GM12878 (cell line): ENCODE data around the gene SERPINA4. TPM values are rescaled to one million over a fixed set of nuclear protein-coding genes. Genes with fewer than 3 reads are reported as not detected.

Experiments
- ATAC-seq: fragments of 200-7000 bp; cut with Tn5 transposase; 3 replicates; pipeline ENCODE4 v1.9.1; 2020; ENCODE audit warnings: mild to moderate bottlenecking, moderate library complexity
- BruUV-seq: library from RNA; stranded (reverse); fragments of 400-500 nt; replicated peaks from 2 replicates; lab custom pipeline; 2021; lab: Mats Ljungman, UMichigan
- CTCF ChIA-PET: fragments of 300-600 bp; sonication (Branson Sonifier 250); formaldehyde crosslinking; extraction: SDS; loops from one replicate; lab custom pipeline; 2021; ENCODE audit warnings: inconsistent platforms; lab: Yijun Ruan, JAX
- POLR2A ChIA-PET: fragments of 350-600 bp; formaldehyde crosslinking; extraction: SDS; loops from one replicate; lab custom pipeline; 2021; ENCODE audit warnings: inconsistent platforms; lab: Charles Lee
- RAD21 ChIA-PET: fragments of 300-600 bp; sonication (Branson Sonifier 250); formaldehyde crosslinking; loops from one replicate; lab custom pipeline; 2023; ENCODE audit warnings: antibody characterized with exemption; ENCODE audit not compliant: unreplicated experiment; lab: Charles Lee
- SMC1A ChIA-PET: fragments of 300-600 bp; sonication (Branson Sonifier 250); formaldehyde crosslinking; loops from one replicate; lab custom pipeline; 2023; ENCODE audit not compliant: unreplicated experiment, uncharacterized antibody; lab: Charles Lee
- DNase-seq: peaks from one replicate; pipeline ENCODE4 v3.0.0-alpha.2; 2011; ENCODE audit warnings: low read depth, low spot score
- FAIRE-seq: peaks from 3 replicates; lab custom pipeline; 2011; peaks lifted over from hg19 to GRCh38; lab: Jason Lieb, UNC
- H2AFZ ChIP-seq: 2 replicates; pipeline ENCODE4 v1.6.0; 2011; ENCODE audit warnings: low read depth, low read length, control low read depth; ENCODE audit not compliant: control insufficient read depth
- H3K27ac ChIP-seq: 2 replicates; pipeline ENCODE4 v1.5.1; 2011; ENCODE audit warnings: control low read depth; ENCODE audit not compliant: control insufficient read depth, insufficient read depth
- H3K27me3 ChIP-seq, 2 experiments: replicated peaks in 1 of 2; 2 replicates each; pipeline versions ENCODE4 v1.6.0 to v1.6.1; 2011; ENCODE audit warnings: low read length in 1 of 2; ENCODE audit not compliant: control insufficient read depth in 2 of 2, insufficient read depth in 2 of 2
- H3K36me3 ChIP-seq, 2 experiments: 2 replicates each; pipeline ENCODE4 v1.5.1; 2011; ENCODE audit warnings: low read length in 1 of 2; ENCODE audit not compliant: control insufficient read depth in 2 of 2, insufficient read depth in 2 of 2
- H3K4me1 ChIP-seq: 2 replicates; pipeline ENCODE4 v1.6.1; 2011; ENCODE audit warnings: mild to moderate bottlenecking, low read length, moderate library complexity, mixed read lengths; ENCODE audit not compliant: control insufficient read depth, insufficient read depth
- H3K4me2 ChIP-seq: 2 replicates; pipeline ENCODE4 v1.6.0; 2011; ENCODE audit warnings: control low read depth; ENCODE audit not compliant: control insufficient read depth, insufficient read depth
- H3K4me3 ChIP-seq: fragments of 200-600 bp; sonication (generic); 2 replicates; pipeline ENCODE4 v1.5.1; 2016
- H3K79me2 ChIP-seq: 2 replicates; pipeline ENCODE4 v1.6.0; 2011; ENCODE audit warnings: low read length; ENCODE audit not compliant: control insufficient read depth, insufficient read depth
- H3K9ac ChIP-seq: 2 replicates; pipeline ENCODE4 v1.8.0; 2011; ENCODE audit warnings: low read length, control low read depth, mixed read lengths; ENCODE audit not compliant: control insufficient read depth, insufficient read depth
- H3K9me3 ChIP-seq: replicated peaks from 3 replicates; pipeline ENCODE4 v1.5.1; 2011; ENCODE audit warnings: mild to moderate bottlenecking, low read length; ENCODE audit not compliant: control insufficient read depth, insufficient read depth
- H4K20me1 ChIP-seq: 2 replicates; pipeline ENCODE4 v1.6.0; 2011; ENCODE audit not compliant: control insufficient read depth, insufficient read depth
- ASH2L ChIP-seq: fragments of 300-600, 200-600 bp; sonication (generic); IDR thresholded peaks from 2 replicates; pipeline ENCODE4 v1.6.1; 2017; ENCODE audit warnings: low read depth, mild to moderate bottlenecking, borderline replicate concordance
- ATF2 ChIP-seq: IDR thresholded peaks from 2 replicates; pipeline ENCODE4 v1.6.1; 2012; ENCODE audit warnings: low read length, inconsistent platforms
- CHD2 ChIP-seq: IDR thresholded peaks from 2 replicates; pipeline ENCODE4 v1.6.1; 2011; ENCODE audit warnings: low read depth, low read length, improper control_type of control experiment, borderline replicate concordance
- CREB1 ChIP-seq: IDR thresholded peaks from 2 replicates; pipeline ENCODE4 v1.6.1; 2012; ENCODE audit warnings: low read depth, mild to moderate bottlenecking, inconsistent platforms
- CREM ChIP-seq: IDR thresholded peaks from 2 replicates; pipeline ENCODE4 v1.6.1; 2014; ENCODE audit warnings: antibody characterized with exemption, low read depth
- E4F1 ChIP-seq: fragments of 450-650 bp; IDR thresholded peaks from 2 replicates; pipeline ENCODE4 v1.6.1; 2018; ENCODE audit warnings: borderline replicate concordance, mild to moderate bottlenecking; ENCODE audit not compliant: partially characterized antibody
- IKZF2 ChIP-seq, 2 experiments: fragments of 450-650 bp; IDR thresholded peaks; 2 replicates each; pipeline ENCODE4 v1.6.1; 2017; ENCODE audit warnings: mild to moderate bottlenecking in 2 of 2, moderate library complexity in 2 of 2
- LARP7 ChIP-seq: fragments of 450-650 bp; IDR thresholded peaks from 2 replicates; pipeline ENCODE4 v1.6.1; 2017; ENCODE audit warnings: mild to moderate bottlenecking
- MTA3 ChIP-seq: IDR thresholded peaks from 2 replicates; pipeline ENCODE4 v1.6.1; 2012; ENCODE audit warnings: low read length, inconsistent platforms, borderline replicate concordance
- MYC ChIP-seq: IDR thresholded peaks from 2 replicates; pipeline ENCODE4 v1.6.1; 2011; ENCODE audit warnings: mild to moderate bottlenecking, low read length, moderate library complexity, inconsistent platforms; ENCODE audit not compliant: insufficient read depth, insufficient replicate concordance, insufficient read length, severe bottlenecking
- NFYB ChIP-seq: IDR thresholded peaks from 2 replicates; pipeline ENCODE4 v1.6.1; 2011; ENCODE audit warnings: low read depth, mild to moderate bottlenecking, low read length, improper control_type of control experiment, moderate library complexity; ENCODE audit not compliant: insufficient read depth
- POLR2A ChIP-seq: IDR thresholded peaks from 2 replicates; pipeline ENCODE4 v1.6.1; 2011; ENCODE audit warnings: low read depth, mild to moderate bottlenecking, low read length
- POLR2AphosphoS2 ChIP-seq: IDR thresholded peaks from 2 replicates; pipeline ENCODE4 v1.6.1; 2011; ENCODE audit warnings: low read depth, mild to moderate bottlenecking, low read length, improper control_type of control experiment, moderate library complexity
- RAD51 ChIP-seq: fragments of 450-650 bp; IDR thresholded peaks from 2 replicates; pipeline ENCODE4 v1.6.1; 2016; ENCODE audit warnings: moderate library complexity, mild to moderate bottlenecking, inconsistent platforms
- TARDBP ChIP-seq: IDR thresholded peaks from 2 replicates; pipeline ENCODE4 v1.6.1; 2016; ENCODE audit warnings: borderline replicate concordance
- TCF12 ChIP-seq: IDR thresholded peaks from 2 replicates; pipeline ENCODE4 v1.6.1; 2011; ENCODE audit warnings: low read depth, mild to moderate bottlenecking, low read length
- TCF7 ChIP-seq: IDR thresholded peaks from 2 replicates; pipeline ENCODE4 v1.6.1; 2014; ENCODE audit warnings: antibody characterized with exemption, borderline replicate concordance
- ZBTB33 ChIP-seq: fragments of 450-650 bp; IDR thresholded peaks from 2 replicates; pipeline ENCODE4 v1.6.1; 2017; ENCODE audit warnings: mild to moderate bottlenecking
- WGBS: methylation state at CpG from one replicate; pipeline ENCODE4 v1.1.6; 2016; ENCODE audit warnings: low lambda C conversion rate; ENCODE audit not compliant: insufficient replicate concordance, insufficient coverage; ENCODE audit errors: missing lambda C conversion rate; 5-methylcytosine and 5-hydroxymethylcytosine counted together
- in situ Hi-C: fragments of 300-500 bp; cut with MboI; formaldehyde crosslinking; loops from 9 replicates; pipeline ENCODE4 v1.14.3; 2018; ENCODE audit warnings: mixed read lengths
- intact Hi-C: fragments of 100-400 bp; cut with micrococcal nuclease; formaldehyde crosslinking; loops from one replicate; pipeline ENCODE4 v1.14.2; 2022; ENCODE audit not compliant: unreplicated experiment
- polyA plus RNA-seq, 11 experiments: library from polyadenylated mRNA; depleted of rRNA in 4 of 11; unstranded in 6 of 11; stranded (reverse) in 5 of 11; fragments of >200 nt; fragmentation: Nextera tagmentation in 4 of 11; fragmentation: Illumina TruSeq in 1 of 11; extraction: Ambion mirVana in 4 of 11; extraction: Trizol in 1 of 11; gene quantifications; 1 replicate in 1 of 11; 2 replicates in 10 of 11; pipeline versions ENCODE4 v1.2.1 to v1.2.3, GENCODE V29; 2011 to 2016; ENCODE audit warnings: inconsistent platforms in 2 of 11, missing spikeins in 2 of 11, low read depth in 1 of 11
- total RNA-seq, 4 experiments: library from RNA; depleted of rRNA in 3 of 4; stranded (reverse); fragments of >200 nt in 3 of 4; fragmentation: Illumina TruSeq in 1 of 4; extraction: Trizol in 1 of 4; gene quantifications; 2 replicates each; pipeline versions ENCODE4 v1.2.1 to v1.2.3, GENCODE V29; 2013 to 2021

SERPINA4 gene
- total and polyA plus RNA-seq, 10 of the 15 experiments (the other 5 are each of a cell fraction or from before 2014, with no cell fraction given): 0.13 TPM; not detected in 9

GRCh38 chr14:94602722-94603121 is 41.5 kb downstream of the SERPINA4 start:
- Histone ChIP-seq H3K79me2 (no peaks in the 10 kb centered on the region), H3K9me3 (no peaks in the 10 kb centered on the region), H3K27me3 (no peaks in the 10 kb centered on the region; a peak in 2 of 4 replicates), H3K27ac (no peak overlapping the region), H4K20me1 (no peaks in the 10 kb centered on the region), H3K4me2 (no peak overlapping the region), H3K36me3 (no peaks in the 10 kb centered on the region), H3K9ac (no peak overlapping the region), H3K4me1 (no peaks in the 10 kb centered on the region), H3K4me3 (no peak overlapping the region), H2AFZ (no peak overlapping the region)
- ATAC-seq: no peak
- FAIRE-seq: no peak
- TF ChIP-seq POLR2A (no peak), NFYB (no peak), ZBTB33 (no peak), POLR2AphosphoS2 (no peak), MYC (no peak), CREM (no peak), CREB1 (no peak), CHD2 (no peak), ASH2L (no peak), TCF7 (no peak), TARDBP (no peak), LARP7 (no peak), IKZF2 (IDR thresholded peaks at IDR 0.05) (no peak), MTA3 (no peak), E4F1 (no peak), ATF2 (no peak), RAD51 (no peak), TCF12 (no peak)
- in situ Hi-C loops: no loop called here
- DNase-seq: no peak
- SMC1A ChIA-PET: no interaction called here
- POLR2A ChIA-PET: no interaction called here
- BruUV-seq: no TSS peak
- CTCF ChIA-PET: interaction anchor here (0.6 kb wide), 1 partner anchor 402 kb away, joined by 3 read pairs; no protein-coding TSS in a partner anchor
- 28% methylated on average over 5 of the region's 5 CpGs for WGBS
- RAD21 ChIA-PET: no interaction called here
- intact Hi-C loops: no loop called here
